GM12878 (cell line): ENCODE results near the gene CCDC197. TPM values are rescaled to one million over a fixed set of nuclear protein-coding genes. Genes with fewer than 3 reads are reported as not detected.

Experiments used
- ASH2L ChIP-seq: fragments of 300-600, 200-600 bp; sonication (generic); IDR thresholded peaks from 2 replicates; pipeline ENCODE4 v1.6.1; 2017; ENCODE audit warnings: low read depth, mild to moderate bottlenecking, borderline replicate concordance
- ATF3 ChIP-seq: IDR thresholded peaks from 2 replicates; pipeline ENCODE4 v1.6.1; 2011; ENCODE audit warnings: low read depth, mild to moderate bottlenecking, low read length, moderate library complexity, borderline replicate concordance; ENCODE audit errors: extremely low read depth
- BCL11A ChIP-seq: IDR thresholded peaks from 2 replicates; pipeline ENCODE4 v1.6.1; 2011; ENCODE audit warnings: low read depth, low read length
- CEBPB ChIP-seq, 2 experiments: fragments of 150-350 bp in 1 of 2; IDR thresholded peaks; 2 replicates each; pipeline ENCODE4 v1.6.1; 2012 to 2014; ENCODE audit warnings: low read depth in 2 of 2, low read length in 2 of 2, borderline replicate concordance in 1 of 2, inconsistent platforms in 1 of 2
- FOXM1 ChIP-seq: IDR thresholded peaks from 2 replicates; pipeline ENCODE4 v1.6.1; 2012; ENCODE audit warnings: low read depth, mild to moderate bottlenecking, inconsistent platforms, low read length, moderate library complexity
- MEF2A ChIP-seq: IDR thresholded peaks from 2 replicates; pipeline ENCODE4 v1.6.1; 2011; ENCODE audit warnings: low read depth, mild to moderate bottlenecking, low read length, moderate library complexity; ENCODE audit not compliant: insufficient read depth
- NKRF ChIP-seq: fragments of 450-650 bp; conservative IDR thresholded peaks from 2 replicates; pipeline ENCODE4 v1.6.1; 2017; ENCODE audit warnings: mild to moderate bottlenecking, moderate library complexity
- PAX5 ChIP-seq: IDR thresholded peaks from 2 replicates; pipeline ENCODE4 v1.6.1; 2011; ENCODE audit warnings: low read depth, low read length, borderline replicate concordance
- POU2F2 ChIP-seq: IDR thresholded peaks from 3 replicates; pipeline ENCODE4 v1.6.1; 2011; ENCODE audit warnings: low read depth, mild to moderate bottlenecking, low read length, borderline replicate concordance
- RELB ChIP-seq: fragments of 450-650 bp; IDR thresholded peaks from 2 replicates; pipeline ENCODE4 v1.6.1; 2017; ENCODE audit warnings: low read depth, mild to moderate bottlenecking, moderate library complexity
- ZNF217 ChIP-seq: fragments of 450-650 bp; IDR thresholded peaks from 2 replicates; pipeline ENCODE4 v1.6.1; 2017; ENCODE audit warnings: antibody characterized with exemption, mild to moderate bottlenecking
- polyA plus RNA-seq, 11 experiments: library from polyadenylated mRNA; depleted of rRNA in 4 of 11; unstranded in 6 of 11; stranded (reverse) in 5 of 11; fragments of >200 nt; fragmentation: Nextera tagmentation in 4 of 11; fragmentation: Illumina TruSeq in 1 of 11; extraction: Ambion mirVana in 4 of 11; extraction: Trizol in 1 of 11; gene quantifications; 1 replicate in 1 of 11; 2 replicates in 10 of 11; pipeline versions ENCODE4 v1.2.1 to v1.2.3, GENCODE V29; 2011 to 2016; ENCODE audit warnings: inconsistent platforms in 2 of 11, missing spikeins in 2 of 11, low read depth in 1 of 11
- total RNA-seq, 4 experiments: library from RNA; depleted of rRNA in 3 of 4; stranded (reverse); fragments of >200 nt in 3 of 4; fragmentation: Illumina TruSeq in 1 of 4; extraction: Trizol in 1 of 4; gene quantifications; 2 replicates each; pipeline versions ENCODE4 v1.2.1 to v1.2.3, GENCODE V29; 2013 to 2021
- TF ChIP-seq, protein P1 (sequence below): fragments of 450-650 bp; IDR thresholded peaks from 2 replicates; pipeline ENCODE4 v1.6.1; 2018; ENCODE audit warnings: borderline replicate concordance, mild to moderate bottlenecking; ENCODE audit not compliant: partially characterized antibody

Gene CCDC197
- total and polyA plus RNA-seq, 10 of the 15 experiments (the other 5 are each of a cell fraction or from before 2014, with no cell fraction given), result 0.12 TPM; not detected in 9

- TF ChIP-seq CEBPB (IDR thresholded peaks at IDR 0.05; ENCODE audit: borderline replicate concordance in 1 of 2, low read depth in 2 of 2, low read length in 2 of 2), result no peak
- no peak for TF ChIP-seq FOXM1
- TF ChIP-seq PAX5, result peak; percentile 26; the same call in 1 of the 2 replicates
- TF ChIP-seq BCL11A, result peak; percentile 46; the same call in 1 of the 2 replicates
- TF ChIP-seq ATF3, result no peak
- peak; percentile 71 for TF ChIP-seq RELB
- peak; percentile 97 for TF ChIP-seq POU2F2
- TF ChIP-seq NKRF, result no peak
- peak; percentile 53; the same call in 1 of the 2 replicates for TF ChIP-seq ASH2L
- TF ChIP-seq ZNF217, result peak; percentile 75; the same call in 1 of the 2 replicates
- TF ChIP-seq, protein P1, sequence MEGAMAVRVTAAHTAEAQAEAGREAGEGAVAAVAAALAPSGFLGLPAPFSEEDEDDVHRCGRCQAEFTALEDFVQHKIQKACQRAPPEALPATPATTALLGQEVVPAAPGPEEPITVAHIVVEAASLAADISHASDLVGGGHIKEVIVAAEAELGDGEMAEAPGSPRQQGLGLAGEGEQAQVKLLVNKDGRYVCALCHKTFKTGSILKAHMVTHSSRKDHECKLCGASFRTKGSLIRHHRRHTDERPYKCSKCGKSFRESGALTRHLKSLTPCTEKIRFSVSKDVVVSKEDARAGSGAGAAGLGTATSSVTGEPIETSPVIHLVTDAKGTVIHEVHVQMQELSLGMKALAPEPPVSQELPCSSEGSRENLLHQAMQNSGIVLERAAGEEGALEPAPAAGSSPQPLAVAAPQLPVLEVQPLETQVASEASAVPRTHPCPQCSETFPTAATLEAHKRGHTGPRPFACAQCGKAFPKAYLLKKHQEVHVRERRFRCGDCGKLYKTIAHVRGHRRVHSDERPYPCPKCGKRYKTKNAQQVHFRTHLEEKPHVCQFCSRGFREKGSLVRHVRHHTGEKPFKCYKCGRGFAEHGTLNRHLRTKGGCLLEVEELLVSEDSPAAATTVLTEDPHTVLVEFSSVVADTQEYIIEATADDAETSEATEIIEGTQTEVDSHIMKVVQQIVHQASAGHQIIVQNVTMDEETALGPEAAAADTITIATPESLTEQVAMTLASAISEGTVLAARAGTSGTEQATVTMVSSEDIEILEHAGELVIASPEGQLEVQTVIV, result no peak
- peak; percentile 91 for TF ChIP-seq MEF2A
Measured at GRCh38 chr14:93975791-93976476, 21.2 kb upstream of the CCDC197 start (continued).
